ENCODE measurements around the gene RNU6-9. TPM values are rescaled to one million over a fixed set of nuclear protein-coding genes. Genes with fewer than 3 reads are reported as not detected.

The RNU6-9 gene
- total RNA-seq, 1 experiment from 2014 or later: not detected

- intact Hi-C loops (cut with micrococcal nuclease; ENCODE audit: unreplicated experiment): loop anchor here (10.0 kb wide), 2 partner anchors 264 to 354 kb away; partner anchors contain the start of genes BSG and RNF126
- no peak overlapping the region for H2AFZ ChIP-seq
- no peak overlapping the region for H3K4me3 ChIP-seq
- no peak for DNase-seq
- no peaks in the 10 kb centered on the region for H3K79me2 ChIP-seq (ENCODE audit: low read depth)
- ChIA-PET CTCF (interaction anchor here (0.6 kb wide), 1 partner anchor 41 kb away, joined by 6 read pairs; no protein-coding TSS in a partner anchor), POLR2A (ENCODE audit: unreplicated experiment) (no interaction called here)
- H3F3A ChIP-seq (ENCODE audit: insufficient read depth, low read depth): peaks cover 4% of the 10 kb centered on the region; the same call in 1 of the 2 replicates
- no peak overlapping the region for H3K4me2 ChIP-seq
- TF ChIP-seq EZH2 (IDR thresholded peaks at IDR 0.05; ENCODE audit: low read depth): no peak
- TF ChIP-seq CTCF (conservative IDR thresholded peaks at IDR 0.05): no peak
- H4K20me1 ChIP-seq (ENCODE audit: insufficient read depth): no peaks in the 10 kb centered on the region; the same call in 1 of the 2 replicates
- no peak overlapping the region for H3K27ac ChIP-seq
- no peaks in the 10 kb centered on the region for H3K9me3 ChIP-seq (ENCODE audit: insufficient read depth, low read depth)
- BruUV-seq (replicated peaks): no TSS peak
- H3K4me1 ChIP-seq (replicated peaks; ENCODE audit: insufficient read depth): no peaks in the 10 kb centered on the region; the same call in 1 of the 2 replicates
- H3K36me3 ChIP-seq (ENCODE audit: low read depth): no peaks in the 10 kb centered on the region
- H3K27me3 ChIP-seq (ENCODE audit: insufficient read depth, low read depth): no peaks in the 10 kb centered on the region
- H3K9me2 ChIP-seq (ENCODE audit: insufficient read depth): no peaks in the 10 kb centered on the region
Observed at GRCh38 chr19:928471-929202, 35.4 kb downstream of the RNU6-9 start.

GRCh38 chr19:929203-929890, 36.1 kb downstream of the RNU6-9 start:
- CTCF ChIA-PET: interaction anchor here (0.6 kb wide), 1 partner anchor 40 kb away, joined by 6 read pairs; no protein-coding TSS in a partner anchor
- Histone ChIP-seq H3K36me3 (ENCODE audit: low read depth) (no peaks in the 10 kb centered on the region), H3K4me1 (replicated peaks; ENCODE audit: insufficient read depth) (no peaks in the 10 kb centered on the region; the same call in 1 of the 2 replicates), H3K9me3 (ENCODE audit: insufficient read depth, low read depth) (no peaks in the 10 kb centered on the region), H3K4me3 (no peak overlapping the region), H2AFZ (no peak overlapping the region), H4K20me1 (ENCODE audit: insufficient read depth) (no peaks in the 10 kb centered on the region; the same call in 1 of the 2 replicates), H3K27me3 (ENCODE audit: insufficient read depth, low read depth) (no peaks in the 10 kb centered on the region), H3K27ac (no peak overlapping the region), H3K4me2 (no peak overlapping the region), H3F3A (ENCODE audit: insufficient read depth, low read depth) (no peaks in the 10 kb centered on the region; the same call in 1 of the 2 replicates), H3K79me2 (ENCODE audit: low read depth) (no peaks in the 10 kb centered on the region), H3K9me2 (ENCODE audit: insufficient read depth) (no peaks in the 10 kb centered on the region)
- POLR2A ChIA-PET (ENCODE audit: unreplicated experiment): no interaction called here
- no peak for DNase-seq
- BruUV-seq (replicated peaks): no TSS peak
- intact Hi-C loops (cut with micrococcal nuclease; ENCODE audit: unreplicated experiment): loop anchor here (10.0 kb wide), 2 partner anchors 265 to 355 kb away; partner anchors contain the start of genes BSG and RNF126
- TF ChIP-seq CTCF (conservative IDR thresholded peaks at IDR 0.05) (no peak), EZH2 (IDR thresholded peaks at IDR 0.05; ENCODE audit: low read depth) (no peak)

- Histone ChIP-seq H4K20me1 (ENCODE audit: insufficient read depth) (no peaks in the 10 kb centered on the region; the same call in 1 of the 2 replicates), H3K4me1 (replicated peaks; ENCODE audit: insufficient read depth) (no peaks in the 10 kb centered on the region), H3F3A (ENCODE audit: insufficient read depth, low read depth) (no peaks in the 10 kb centered on the region; the same call in 1 of the 2 replicates), H3K36me3 (ENCODE audit: low read depth) (no peaks in the 10 kb centered on the region), H3K9me2 (ENCODE audit: insufficient read depth) (no peaks in the 10 kb centered on the region), H3K79me2 (ENCODE audit: low read depth) (no peaks in the 10 kb centered on the region), H3K4me3 (no peak overlapping the region), H2AFZ (no peak overlapping the region), H3K9me3 (ENCODE audit: insufficient read depth, low read depth) (no peaks in the 10 kb centered on the region), H3K27ac (no peak overlapping the region), H3K4me2 (no peak overlapping the region), H3K27me3 (ENCODE audit: insufficient read depth, low read depth) (no peaks in the 10 kb centered on the region)
- TF ChIP-seq CTCF (conservative IDR thresholded peaks at IDR 0.05): no peak
- no peak for TF ChIP-seq EZH2 (IDR thresholded peaks at IDR 0.05; ENCODE audit: low read depth)
- intact Hi-C loops (cut with micrococcal nuclease; ENCODE audit: unreplicated experiment): loop anchor here (10.0 kb wide), 2 partner anchors 265 to 355 kb away; partner anchors contain the start of genes BSG and RNF126
- BruUV-seq (replicated peaks): no TSS peak
- CTCF ChIA-PET: no interaction called here
- POLR2A ChIA-PET (ENCODE audit: unreplicated experiment): no interaction called here
- DNase-seq: no peak
Observed at GRCh38 chr19:929891-930258, 36.6 kb downstream of the RNU6-9 start.
